ENCODE data around the gene MTMR6.

DNA sequence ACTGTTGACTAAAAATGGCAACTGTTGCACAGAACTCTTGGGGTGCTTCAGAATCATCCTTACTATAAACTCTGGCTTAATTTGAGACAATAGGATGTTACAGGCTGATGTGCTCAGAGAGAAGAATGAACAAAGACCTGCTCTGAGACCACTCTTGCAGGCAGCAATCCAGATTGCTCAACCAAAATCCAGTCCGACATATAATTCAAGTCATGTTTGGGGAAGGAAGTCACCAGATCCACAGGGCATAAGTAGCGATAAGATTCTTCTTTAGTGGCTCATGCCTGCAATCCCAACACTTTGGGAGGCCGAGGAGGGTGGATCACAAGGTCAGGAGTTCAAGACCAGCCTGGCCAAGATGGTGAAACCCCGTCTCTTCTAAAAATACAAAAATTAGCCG is 20.6 kb downstream of the MTMR6 start:
- TF ChIP-seq, protein P1, sequence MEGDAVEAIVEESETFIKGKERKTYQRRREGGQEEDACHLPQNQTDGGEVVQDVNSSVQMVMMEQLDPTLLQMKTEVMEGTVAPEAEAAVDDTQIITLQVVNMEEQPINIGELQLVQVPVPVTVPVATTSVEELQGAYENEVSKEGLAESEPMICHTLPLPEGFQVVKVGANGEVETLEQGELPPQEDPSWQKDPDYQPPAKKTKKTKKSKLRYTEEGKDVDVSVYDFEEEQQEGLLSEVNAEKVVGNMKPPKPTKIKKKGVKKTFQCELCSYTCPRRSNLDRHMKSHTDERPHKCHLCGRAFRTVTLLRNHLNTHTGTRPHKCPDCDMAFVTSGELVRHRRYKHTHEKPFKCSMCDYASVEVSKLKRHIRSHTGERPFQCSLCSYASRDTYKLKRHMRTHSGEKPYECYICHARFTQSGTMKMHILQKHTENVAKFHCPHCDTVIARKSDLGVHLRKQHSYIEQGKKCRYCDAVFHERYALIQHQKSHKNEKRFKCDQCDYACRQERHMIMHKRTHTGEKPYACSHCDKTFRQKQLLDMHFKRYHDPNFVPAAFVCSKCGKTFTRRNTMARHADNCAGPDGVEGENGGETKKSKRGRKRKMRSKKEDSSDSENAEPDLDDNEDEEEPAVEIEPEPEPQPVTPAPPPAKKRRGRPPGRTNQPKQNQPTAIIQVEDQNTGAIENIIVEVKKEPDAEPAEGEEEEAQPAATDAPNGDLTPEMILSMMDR (conservative IDR thresholded peaks at IDR 0.05; ENCODE audit: low read length), result no peak
- TF ChIP-seq EZH2phosphoT487 (IDR thresholded peaks at IDR 0.05; ENCODE audit: borderline replicate concordance, low read depth, low read length), result no peak
